Liver (tissue), 9 donors: ENCODE results near the gene CDK5. TPM values are rescaled to one million over a fixed set of nuclear protein-coding genes. Genes with fewer than 3 reads are reported as not detected.

Source experiments
- DNase-seq: peaks from one replicate; pipeline ENCODE4 v3.0.0-alpha.2; 2017; ENCODE audit warnings: low spot score
- H3K27ac ChIP-seq, 2 donors: one replicate each; pipeline ENCODE4 v1.7.0; 2013; ENCODE audit warnings: inconsistent platforms in 2 of 2, low read length in 2 of 2, control low read depth in 1 of 2, low read depth in 1 of 2, mild to moderate bottlenecking in 1 of 2
- H3K27me3 ChIP-seq, 4 donors: one replicate each; pipeline versions ENCODE4 v1.6.1 to v1.7.0; 2013; ENCODE audit warnings: low read length in 3 of 4, inconsistent platforms in 1 of 4, mild to moderate bottlenecking in 1 of 4, moderate library complexity in 1 of 4; ENCODE audit not compliant: control insufficient read depth in 4 of 4, insufficient read depth in 4 of 4
- H3K36me3 ChIP-seq, 4 donors: one replicate each; pipeline versions ENCODE4 v1.6.1 to v1.7.0; 2013; ENCODE audit warnings: low read length in 3 of 4, mild to moderate bottlenecking in 3 of 4, low read depth in 1 of 4, moderate library complexity in 1 of 4; ENCODE audit not compliant: control insufficient read depth in 4 of 4, insufficient read depth in 3 of 4
- H3K4me1 ChIP-seq, 4 donors: one replicate each; pipeline versions ENCODE4 v1.6.1 to v1.7.0; 2013; ENCODE audit warnings: low read length in 3 of 4, mild to moderate bottlenecking in 3 of 4, moderate library complexity in 1 of 4; ENCODE audit not compliant: control insufficient read depth in 4 of 4, insufficient read depth in 4 of 4
- H3K4me3 ChIP-seq, 3 donors: one replicate each; pipeline versions ENCODE4 v1.6.1 to v1.7.0; 2013; ENCODE audit warnings: low read length in 3 of 3, control low read depth in 1 of 3, low read depth in 1 of 3, mild to moderate bottlenecking in 1 of 3
- H3K9ac ChIP-seq, 2 donors: one replicate each; pipeline ENCODE4 v1.7.0; 2013; ENCODE audit warnings: low read length in 2 of 2, mild to moderate bottlenecking in 2 of 2, moderate library complexity in 2 of 2, control low read depth in 1 of 2, low read depth in 1 of 2
- H3K9me3 ChIP-seq, 4 donors: one replicate each; pipeline versions ENCODE4 v1.6.1 to v1.7.0; 2013; ENCODE audit warnings: low read length in 3 of 4; ENCODE audit not compliant: control insufficient read depth in 4 of 4
- EGR1 ChIP-seq, 2 donors: IDR thresholded peaks; 2 replicates each; pipeline ENCODE4 v1.6.1; 2016 to 2018; ENCODE audit warnings: antibody characterized with exemption in 2 of 2, low read depth in 2 of 2
- FOXA1 ChIP-seq: IDR thresholded peaks from 2 replicates; pipeline ENCODE4 v1.6.1; 2016; ENCODE audit warnings: antibody characterized with exemption
- FOXA2 ChIP-seq: IDR thresholded peaks from 2 replicates; pipeline ENCODE4 v1.6.1; 2016; ENCODE audit warnings: antibody characterized with exemption
- GABPA ChIP-seq, 2 donors: IDR thresholded peaks in 1 of 2; conservative IDR thresholded peaks in 1 of 2; 2 replicates each; pipeline ENCODE4 v1.6.1; 2016; ENCODE audit warnings: antibody characterized with exemption in 2 of 2, mild to moderate bottlenecking in 1 of 2, moderate library complexity in 1 of 2
- HNF4A ChIP-seq, 2 donors: conservative IDR thresholded peaks; 2 replicates each; pipeline ENCODE4 v1.6.1; 2016; ENCODE audit warnings: antibody characterized with exemption in 2 of 2, mild to moderate bottlenecking in 2 of 2
- HNF4G ChIP-seq: IDR thresholded peaks from 2 replicates; pipeline ENCODE4 v1.6.1; 2016; ENCODE audit warnings: antibody characterized with exemption
- MAX ChIP-seq: IDR thresholded peaks from 2 replicates; pipeline ENCODE4 v1.6.1; 2016; ENCODE audit warnings: antibody characterized with exemption
- NR2F2 ChIP-seq: IDR thresholded peaks from 2 replicates; pipeline ENCODE4 v1.6.1; 2016; ENCODE audit warnings: antibody characterized with exemption
- REST ChIP-seq: IDR thresholded peaks from 2 replicates; pipeline ENCODE4 v1.6.1; 2016; ENCODE audit warnings: antibody characterized with exemption, mild to moderate bottlenecking
- RXRA ChIP-seq, 2 donors: IDR thresholded peaks; 2 replicates each; pipeline ENCODE4 v1.6.1; 2017 to 2018; ENCODE audit warnings: antibody characterized with exemption in 2 of 2, mild to moderate bottlenecking in 1 of 2
- SP1 ChIP-seq: IDR thresholded peaks from 2 replicates; pipeline ENCODE4 v1.6.1; 2018; ENCODE audit warnings: antibody characterized with exemption, mild to moderate bottlenecking
- TAF1 ChIP-seq: conservative IDR thresholded peaks from 2 replicates; pipeline ENCODE4 v1.6.1; 2016; ENCODE audit warnings: antibody characterized with exemption, mild to moderate bottlenecking
- YY1 ChIP-seq: IDR thresholded peaks from 2 replicates; pipeline ENCODE4 v1.6.1; 2016; ENCODE audit warnings: antibody characterized with exemption, mild to moderate bottlenecking
- ZBTB33 ChIP-seq: IDR thresholded peaks from 2 replicates; pipeline ENCODE4 v1.6.1; 2016; ENCODE audit warnings: antibody characterized with exemption
- WGBS: extraction: QIAGEN DNeasy Blood & Tissue Kit; methylation state at CpG from one replicate; pipeline ENCODE4 v1.1.7; 2013; 5-methylcytosine and 5-hydroxymethylcytosine counted together
- polyA plus RNA-seq, 2 donors: library from polyadenylated mRNA; stranded (reverse) in 1 of 2; unstranded in 1 of 2; fragments of 200-250 nt in 1 of 2; fragments of >200 nt in 1 of 2; fragmentation: Nextera tagmentation in 1 of 2; extraction: Ambion mirVana in 1 of 2; gene quantifications; one replicate each; pipeline versions ENCODE4 v1.2.1 to v1.2.3, GENCODE V29; 2013 to 2015
- total RNA-seq, 2 donors: library from RNA; depleted of rRNA; stranded (reverse); fragments of >200 nt; gene quantifications; one replicate each; pipeline ENCODE4 v1.2.3, GENCODE V29; 2014
- TF ChIP-seq, protein P1 (sequence below): fragments of 150-350 bp; IDR thresholded peaks from 2 replicates; pipeline ENCODE4 v1.5.1; 2017; ENCODE audit warnings: improper control_type of control experiment, low read depth, low read length; ENCODE audit not compliant: missing input control
- TF ChIP-seq, protein P2 (sequence below): IDR thresholded peaks from 2 replicates; pipeline ENCODE4 v1.6.1; 2016; ENCODE audit warnings: antibody characterized with exemption
- donor health status: healthy.
- donor health status: healthy.
- donor health status: healthy.
- donor health status: healthy.
- donor health status: healthy.

The CDK5 gene
- total and polyA plus RNA-seq, 4 donors, result 4.0 to 9.0 (median 7.4) TPM

DNA sequence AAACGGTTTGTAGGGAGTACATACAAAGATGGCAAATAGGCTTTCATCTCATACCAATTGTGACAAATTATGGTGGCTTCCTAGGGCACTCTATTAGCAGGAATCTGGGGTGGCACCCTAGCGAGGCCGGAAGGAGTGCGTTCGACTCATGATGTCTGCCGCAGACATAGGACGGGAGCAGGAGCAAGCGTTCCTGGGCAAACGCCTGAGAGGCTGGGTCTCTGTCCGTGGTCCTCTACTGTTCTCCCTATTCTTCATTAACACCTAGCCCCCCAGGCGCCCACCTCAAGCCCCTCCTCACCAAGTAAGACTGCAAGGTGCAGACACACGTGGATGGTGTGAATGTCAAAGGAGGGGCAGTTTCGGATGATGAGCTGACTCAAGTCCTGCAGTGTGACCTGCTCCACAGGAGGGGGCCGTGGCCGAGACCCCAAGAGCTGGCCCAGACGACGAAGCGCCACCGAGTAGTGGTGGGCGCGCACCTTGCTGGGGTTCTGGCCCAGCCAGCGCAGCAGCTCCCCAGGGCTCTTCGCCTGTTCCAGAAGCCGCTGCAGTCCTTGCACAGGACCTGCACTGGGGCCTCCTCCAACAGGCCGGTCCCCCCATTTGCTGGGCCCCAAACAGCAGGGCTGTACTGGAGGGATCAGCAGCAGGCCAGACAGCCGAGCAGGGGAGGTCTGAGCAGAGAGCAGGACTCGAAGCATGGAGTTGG, 21.7 kb upstream of the CDK5 start:
- Histone ChIP-seq H3K27me3 (no peaks in the 10 kb centered on the region), H3K9ac (no peak overlapping the region), H3K36me3 (peaks cover 14 to 24% (median 17%) of the 10 kb centered on the region in 4 donors), H3K9me3 (no peaks in the 10 kb centered on the region), H3K27ac (no peak overlapping the region), H3K4me3 (peak overlapping the region; percentile 89 to 98 (median 97)), H3K4me1 (peaks cover 17 to 46% (median 33%) of the 10 kb centered on the region in 4 donors)
- DNase-seq, result no peak
- no peak for TF ChIP-seq EGR1 (IDR thresholded peaks at IDR 0.05; ENCODE audit: low read depth in 2 of 2)
- no peak for TF ChIP-seq HNF4G
- TF ChIP-seq HNF4A (conservative IDR thresholded peaks at IDR 0.05), result no peak
- no peak for TF ChIP-seq GABPA (IDR thresholded peaks at IDR 0.05 in 1 of 2, conservative IDR thresholded peaks at IDR 0.05 in 1 of 2)
- TF ChIP-seq SP1, result no peak
- TF ChIP-seq, protein P1, sequence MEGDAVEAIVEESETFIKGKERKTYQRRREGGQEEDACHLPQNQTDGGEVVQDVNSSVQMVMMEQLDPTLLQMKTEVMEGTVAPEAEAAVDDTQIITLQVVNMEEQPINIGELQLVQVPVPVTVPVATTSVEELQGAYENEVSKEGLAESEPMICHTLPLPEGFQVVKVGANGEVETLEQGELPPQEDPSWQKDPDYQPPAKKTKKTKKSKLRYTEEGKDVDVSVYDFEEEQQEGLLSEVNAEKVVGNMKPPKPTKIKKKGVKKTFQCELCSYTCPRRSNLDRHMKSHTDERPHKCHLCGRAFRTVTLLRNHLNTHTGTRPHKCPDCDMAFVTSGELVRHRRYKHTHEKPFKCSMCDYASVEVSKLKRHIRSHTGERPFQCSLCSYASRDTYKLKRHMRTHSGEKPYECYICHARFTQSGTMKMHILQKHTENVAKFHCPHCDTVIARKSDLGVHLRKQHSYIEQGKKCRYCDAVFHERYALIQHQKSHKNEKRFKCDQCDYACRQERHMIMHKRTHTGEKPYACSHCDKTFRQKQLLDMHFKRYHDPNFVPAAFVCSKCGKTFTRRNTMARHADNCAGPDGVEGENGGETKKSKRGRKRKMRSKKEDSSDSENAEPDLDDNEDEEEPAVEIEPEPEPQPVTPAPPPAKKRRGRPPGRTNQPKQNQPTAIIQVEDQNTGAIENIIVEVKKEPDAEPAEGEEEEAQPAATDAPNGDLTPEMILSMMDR, result no peak
- TF ChIP-seq NR2F2, result no peak
- 85% methylated on average over 27 of the region's 27 CpGs for WGBS

GRCh38 chr7:151078233-151079040, 20.7 kb upstream of the CDK5 start:
- Histone ChIP-seq H3K9ac (no peak overlapping the region), H3K27me3 (no peaks in the 10 kb centered on the region), H3K27ac (no peak overlapping the region), H3K36me3 (peaks cover 21 to 33% (median 23%) of the 10 kb centered on the region in 4 donors), H3K9me3 (no peaks in the 10 kb centered on the region), H3K4me1 (peaks cover 13 to 40% (median 28%) of the 10 kb centered on the region in 4 donors), H3K4me3 (no peak overlapping the region)
- TF ChIP-seq FOXA2, result no peak
- TF ChIP-seq ZBTB33, result no peak
- TF ChIP-seq HNF4G, result no peak
- TF ChIP-seq, protein P1, result no peak
- no peak for TF ChIP-seq YY1
- no peak for TF ChIP-seq EGR1 (IDR thresholded peaks at IDR 0.05; ENCODE audit: low read depth in 2 of 2)
- no peak for TF ChIP-seq REST
- TF ChIP-seq MAX, result no peak
- no peak for TF ChIP-seq GABPA (IDR thresholded peaks at IDR 0.05 in 1 of 2, conservative IDR thresholded peaks at IDR 0.05 in 1 of 2)
- TF ChIP-seq, protein P2, sequence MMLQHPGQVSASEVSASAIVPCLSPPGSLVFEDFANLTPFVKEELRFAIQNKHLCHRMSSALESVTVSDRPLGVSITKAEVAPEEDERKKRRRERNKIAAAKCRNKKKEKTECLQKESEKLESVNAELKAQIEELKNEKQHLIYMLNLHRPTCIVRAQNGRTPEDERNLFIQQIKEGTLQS, result no peak
- no peak for TF ChIP-seq SP1
- no peak for TF ChIP-seq FOXA1
- no peak for TF ChIP-seq RXRA (IDR thresholded peaks at IDR 0.05)
- no peak for TF ChIP-seq TAF1
- no peak for TF ChIP-seq HNF4A (conservative IDR thresholded peaks at IDR 0.05)
- 67% methylated on average over 22 of the region's 22 CpGs for WGBS
- no peak for DNase-seq
